Measurements from ENCODE around the gene GSTA3. TPM values are rescaled to one million over a fixed set of nuclear protein-coding genes. Genes with fewer than 3 reads are reported as not detected.
A peak's percentile ranks its signal among the peaks of the same experiment; 100 is the strongest.
"Not testable (repeated sequence)": the region's sequence is repeated elsewhere in the genome, so short reads cannot be mapped to it uniquely, and the experiment has no call there.

GSTA3 gene
- total RNA-seq, 1 experiment from 2014 or later, result not detected

DNA sequence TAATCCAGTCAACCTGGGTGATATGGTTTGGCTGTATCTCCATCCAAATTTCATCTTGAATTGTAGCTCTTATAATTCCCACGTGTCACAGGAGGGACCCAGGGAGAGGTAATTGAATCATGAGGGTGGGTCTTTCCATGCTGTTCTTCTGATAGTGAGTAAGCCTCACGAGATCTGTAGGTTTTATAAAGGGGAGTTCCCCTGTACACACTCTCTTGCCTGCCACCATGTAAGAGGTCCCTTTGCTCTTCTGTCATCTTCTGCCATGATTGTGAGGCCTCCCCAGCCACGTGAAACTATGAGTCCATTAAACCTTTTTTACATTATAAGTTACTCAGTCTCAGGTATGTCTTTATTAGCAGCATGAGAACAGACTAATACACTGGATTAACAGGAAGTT, 19.5 kb downstream of the GSTA3 start:
- no peaks in the 10 kb centered on the region for H3K4me1 ChIP-seq
- no peaks in the 10 kb centered on the region for H3K36me3 ChIP-seq
- H3K9me3 ChIP-seq (replicated peaks), result no peaks in the 10 kb centered on the region
- H3K27me3 ChIP-seq, result no peaks in the 10 kb centered on the region
- H3K4me3 ChIP-seq, result no peak overlapping the region
- H3K27ac ChIP-seq, result no peak overlapping the region
- DNase-seq, result no peak

DNA sequence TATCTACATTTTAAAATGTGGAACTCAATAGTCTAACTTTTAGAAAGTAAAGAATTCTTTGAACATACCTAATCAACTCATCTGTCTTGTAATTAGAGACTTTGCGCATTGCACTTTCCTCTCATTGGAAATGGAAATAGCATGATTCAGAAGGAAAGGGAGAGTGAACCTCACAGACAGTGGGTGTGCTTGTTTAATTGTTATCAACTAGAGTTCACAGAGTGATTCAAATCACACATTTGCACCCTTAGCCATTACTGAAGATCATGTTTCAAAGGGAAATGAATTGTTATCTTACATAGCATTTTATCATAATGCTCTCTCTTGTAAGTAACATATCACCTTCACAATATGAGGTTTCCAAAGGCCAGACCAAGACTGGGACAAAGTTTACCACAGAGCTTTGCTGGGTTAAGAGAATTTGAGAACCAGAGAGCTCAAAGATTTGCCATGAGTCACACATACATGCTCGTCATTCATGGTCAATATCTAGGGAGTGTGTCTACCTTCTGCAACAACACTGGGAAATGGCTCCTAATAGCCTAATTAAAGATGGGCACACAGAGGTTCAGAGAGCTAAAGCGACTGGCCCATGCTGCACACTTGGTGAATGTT, 21.5 kb downstream of the GSTA3 start:
- no peaks in the 10 kb centered on the region for H3K4me1 ChIP-seq
- DNase-seq, result no peak
- no peaks in the 10 kb centered on the region for H3K9me3 ChIP-seq (replicated peaks)
- no peaks in the 10 kb centered on the region for H3K27me3 ChIP-seq
- H3K4me3 ChIP-seq, result no peak overlapping the region
- H3K36me3 ChIP-seq, result no peaks in the 10 kb centered on the region
- no peak overlapping the region for H3K27ac ChIP-seq

DNA sequence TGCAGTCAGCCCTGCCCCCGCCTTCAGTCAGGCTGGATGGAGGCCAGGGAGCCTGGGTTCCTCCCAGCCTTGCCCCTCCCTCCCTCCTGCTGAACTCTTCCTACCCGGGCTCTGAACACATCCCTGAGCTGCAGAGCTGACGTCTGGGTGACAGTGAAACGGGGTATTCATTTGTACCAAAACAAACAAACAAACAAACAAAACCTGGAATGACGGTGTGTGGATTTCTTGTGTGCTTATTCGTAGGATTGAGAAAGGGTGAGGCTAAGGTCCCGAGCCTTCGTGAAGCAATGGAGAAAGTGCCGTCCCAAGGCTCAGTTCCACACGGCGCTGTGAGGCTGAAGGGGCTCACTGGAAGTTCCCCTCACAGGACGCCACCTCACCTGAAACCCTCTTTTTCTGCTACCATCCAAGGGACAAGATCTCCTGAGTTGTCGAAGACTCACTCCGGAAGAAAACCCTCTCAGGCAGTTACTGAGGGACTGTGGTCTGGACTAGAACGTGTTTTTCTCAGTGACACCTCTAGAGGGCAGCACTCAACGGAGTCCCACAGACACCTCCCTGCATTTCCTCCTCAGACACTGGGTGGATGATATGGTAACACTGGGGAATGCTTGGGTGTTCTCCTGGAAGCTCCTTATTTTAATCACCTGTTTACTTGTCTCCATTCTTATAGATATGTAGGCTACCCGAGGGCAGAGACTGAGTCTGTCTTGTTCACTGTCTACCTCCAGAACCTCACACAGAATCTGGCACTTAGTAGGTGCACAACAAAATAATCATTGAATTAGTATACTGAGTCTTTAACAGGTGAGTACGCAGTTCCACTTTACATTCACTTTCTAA, 27.3 kb downstream of the GSTA3 start:
- no peaks in the 10 kb centered on the region for H3K27me3 ChIP-seq
- H3K9me3 ChIP-seq (replicated peaks), result no peaks in the 10 kb centered on the region
- H3K27ac ChIP-seq, result no peak overlapping the region
- H3K4me3 ChIP-seq, result peak overlapping the region; percentile 55
- H3K36me3 ChIP-seq, result no peaks in the 10 kb centered on the region
- H3K4me1 ChIP-seq, result 0 out of 2 replicates have a peak, but pooled peaks cover 4% of the 10 kb centered on the region
- DNase-seq, result peak; percentile 41 to 82

DNA sequence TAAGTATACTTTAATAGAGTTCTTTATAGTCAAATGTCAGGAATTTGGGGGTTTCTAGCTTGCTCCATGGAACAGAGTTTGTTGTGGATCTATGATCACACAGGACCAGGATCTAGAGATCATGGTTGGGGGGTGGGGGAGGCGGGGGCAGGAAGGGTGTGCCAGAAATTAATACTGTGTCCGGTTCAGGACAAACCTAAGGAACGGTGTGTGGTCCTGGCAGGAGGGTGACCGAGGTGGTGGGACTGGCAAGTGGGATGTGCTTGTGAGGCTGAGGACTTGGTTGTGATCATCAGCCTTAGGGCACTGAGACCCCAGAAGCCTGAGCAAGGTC, 27.9 kb downstream of the GSTA3 start:
- Histone ChIP-seq H3K4me3 (no peak overlapping the region), H3K9me3 (replicated peaks) (no peaks in the 10 kb centered on the region), H3K4me1 (0 out of 2 replicates have a peak, but pooled peaks cover 6% of the 10 kb centered on the region), H3K27me3 (no peaks in the 10 kb centered on the region), H3K36me3 (no peaks in the 10 kb centered on the region), H3K27ac (no peak overlapping the region)
- DNase-seq, result no peak

DNA sequence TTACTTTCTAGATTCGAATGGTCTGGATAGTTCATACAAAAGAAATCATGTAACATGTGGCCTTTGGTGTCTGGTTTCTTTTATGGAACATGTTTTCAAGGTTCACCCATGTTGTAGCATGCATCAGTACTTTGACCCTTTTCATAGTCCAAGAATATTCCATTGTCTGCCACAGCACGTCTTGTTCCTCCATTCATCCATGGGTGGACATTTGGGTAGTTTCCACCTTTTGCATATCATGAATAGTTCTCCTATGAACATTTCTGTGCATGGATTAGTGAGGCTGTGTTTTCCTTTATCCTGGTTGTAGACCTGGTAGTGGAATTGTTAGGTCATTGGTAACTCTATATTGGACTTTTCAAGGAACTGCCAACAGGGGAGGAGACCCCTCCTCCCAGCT, 31.7 kb downstream of the GSTA3 start:
- Histone ChIP-seq H3K9me3 (replicated peaks) (no peaks in the 10 kb centered on the region), H3K36me3 (no peaks in the 10 kb centered on the region), H3K27me3 (no peaks in the 10 kb centered on the region), H3K27ac (no peak overlapping the region), H3K4me1 (0 out of 2 replicates have a peak, but pooled peaks cover 6% of the 10 kb centered on the region), H3K4me3 (no peak overlapping the region)
- DNase-seq, result no peak

DNA sequence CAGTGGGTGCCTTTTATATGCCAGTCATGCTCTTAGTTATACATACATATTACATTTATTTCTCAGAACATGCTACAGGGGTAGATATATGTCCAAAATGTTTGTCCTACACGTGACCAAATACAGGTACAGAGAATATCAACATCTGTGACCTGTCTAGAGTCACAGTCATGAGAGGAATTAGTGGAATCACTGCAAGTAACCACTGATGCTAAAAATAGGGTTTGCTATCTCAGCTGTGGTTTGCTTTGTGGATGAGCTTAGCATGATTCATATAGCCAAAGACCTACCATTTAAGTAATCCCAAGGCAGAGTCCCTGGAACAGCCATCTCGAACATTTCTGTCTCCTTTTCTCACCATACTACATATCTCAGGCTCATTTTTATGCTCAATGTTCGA, 32.3 kb downstream of the GSTA3 start:
- H3K9me3 ChIP-seq (replicated peaks), result no peaks in the 10 kb centered on the region
- no peaks in the 10 kb centered on the region for H3K27me3 ChIP-seq
- DNase-seq, result peak in 1 of 2 experiments; percentile 40
- H3K4me3 ChIP-seq, result no peak overlapping the region
- H3K36me3 ChIP-seq, result no peaks in the 10 kb centered on the region
- 0 out of 2 replicates have a peak, but pooled peaks cover 6% of the 10 kb centered on the region for H3K4me1 ChIP-seq
- H3K27ac ChIP-seq, result no peak overlapping the region

DNA sequence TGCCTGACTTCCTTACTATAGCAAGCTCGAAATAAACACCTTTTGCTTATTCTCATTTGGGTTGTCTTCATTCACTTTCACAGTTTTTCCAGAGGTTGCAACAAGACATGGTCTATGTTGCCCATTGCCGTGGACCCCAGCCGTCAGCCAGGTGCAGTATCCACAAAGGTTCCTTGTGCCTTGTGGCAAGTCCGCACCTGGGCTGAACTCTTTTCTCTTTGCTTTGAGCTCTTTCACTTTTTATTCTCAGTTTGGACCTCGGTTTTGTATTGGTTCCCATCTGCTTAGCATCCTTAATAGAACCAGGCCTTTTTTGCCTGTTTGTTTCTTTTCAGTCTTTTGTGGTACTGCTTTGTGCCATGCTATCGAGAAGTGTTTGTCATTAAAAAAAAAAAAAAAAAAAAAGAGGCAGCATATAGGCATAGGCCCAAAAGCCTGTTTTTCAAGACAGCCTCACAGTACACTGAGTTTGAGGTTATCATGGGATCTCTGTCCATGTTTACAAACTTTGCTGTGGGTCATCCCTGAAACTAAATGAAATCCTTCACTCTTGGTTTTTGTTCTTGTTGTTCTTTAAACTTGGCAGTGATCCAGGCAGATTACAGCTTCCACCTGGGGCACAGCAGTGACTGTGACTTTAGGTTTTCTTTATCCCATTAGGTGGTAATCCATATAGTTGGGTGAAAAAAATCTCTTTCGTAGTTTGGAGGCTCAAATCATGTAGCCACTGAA, 33.3 kb downstream of the GSTA3 start:
- 0 out of 2 replicates have a peak, but pooled peaks cover 6% of the 10 kb centered on the region for H3K4me1 ChIP-seq
- H3K9me3 ChIP-seq (replicated peaks), result no peaks in the 10 kb centered on the region
- H3K27me3 ChIP-seq, result no peaks in the 10 kb centered on the region
- no peak overlapping the region for H3K4me3 ChIP-seq
- DNase-seq, result peak in 1 of 2 experiments; percentile 7
- no peaks in the 10 kb centered on the region for H3K36me3 ChIP-seq
- H3K27ac ChIP-seq, result no peak overlapping the region

DNA sequence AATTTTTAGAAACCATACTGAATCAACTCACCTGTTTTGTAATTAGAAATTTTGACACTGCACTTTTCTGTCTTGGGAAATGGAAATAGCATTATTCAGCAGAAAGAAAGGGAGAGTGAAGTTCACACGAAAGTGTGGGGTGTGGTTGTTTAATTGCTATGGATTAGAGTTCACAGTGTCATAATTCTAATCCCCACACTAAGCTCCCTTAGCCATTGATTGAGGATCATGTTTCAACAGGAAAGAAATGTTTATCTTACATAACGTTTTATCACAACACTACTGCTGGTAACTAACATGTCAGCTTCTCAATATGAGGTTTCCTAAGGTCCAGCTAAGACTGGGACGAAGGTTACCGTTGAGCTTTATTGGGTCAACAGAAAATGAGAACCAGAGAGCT, 37.5 kb downstream of the GSTA3 start:
- DNase-seq, result no peak
- Histone ChIP-seq H3K9me3 (replicated peaks) (no peaks in the 10 kb centered on the region), H3K27ac (no peak overlapping the region), H3K4me3 (no peak overlapping the region), H3K27me3 (no peaks in the 10 kb centered on the region), H3K36me3 (no peaks in the 10 kb centered on the region), H3K4me1 (0 out of 2 replicates have a peak, but pooled peaks cover 2% of the 10 kb centered on the region)

DNA sequence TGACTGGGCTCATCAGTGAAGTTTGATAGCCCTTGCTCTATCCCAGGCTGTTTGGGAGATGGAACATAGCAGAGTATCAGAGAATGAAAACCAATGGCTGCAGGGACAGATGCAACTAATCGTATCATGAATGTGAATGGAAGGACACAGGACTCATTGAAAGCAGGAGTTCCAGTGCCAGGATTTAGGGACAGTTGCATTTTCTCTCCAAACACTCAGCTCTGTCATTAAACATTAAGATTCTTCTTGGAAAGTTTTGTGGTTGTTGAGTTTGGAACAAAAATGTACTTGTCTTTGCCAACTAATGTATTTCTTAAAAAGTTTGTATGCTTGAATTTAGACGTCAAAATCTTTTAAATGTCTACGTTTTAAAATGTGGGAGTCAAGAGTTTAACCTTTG, 37.9 kb downstream of the GSTA3 start:
- no peak for DNase-seq
- no peaks in the 10 kb centered on the region for H3K27me3 ChIP-seq
- no peaks in the 10 kb centered on the region for H3K4me1 ChIP-seq
- H3K36me3 ChIP-seq, result no peaks in the 10 kb centered on the region
- no peak overlapping the region for H3K4me3 ChIP-seq
- H3K27ac ChIP-seq, result no peak overlapping the region
- no peaks in the 10 kb centered on the region for H3K9me3 ChIP-seq (replicated peaks)

DNA sequence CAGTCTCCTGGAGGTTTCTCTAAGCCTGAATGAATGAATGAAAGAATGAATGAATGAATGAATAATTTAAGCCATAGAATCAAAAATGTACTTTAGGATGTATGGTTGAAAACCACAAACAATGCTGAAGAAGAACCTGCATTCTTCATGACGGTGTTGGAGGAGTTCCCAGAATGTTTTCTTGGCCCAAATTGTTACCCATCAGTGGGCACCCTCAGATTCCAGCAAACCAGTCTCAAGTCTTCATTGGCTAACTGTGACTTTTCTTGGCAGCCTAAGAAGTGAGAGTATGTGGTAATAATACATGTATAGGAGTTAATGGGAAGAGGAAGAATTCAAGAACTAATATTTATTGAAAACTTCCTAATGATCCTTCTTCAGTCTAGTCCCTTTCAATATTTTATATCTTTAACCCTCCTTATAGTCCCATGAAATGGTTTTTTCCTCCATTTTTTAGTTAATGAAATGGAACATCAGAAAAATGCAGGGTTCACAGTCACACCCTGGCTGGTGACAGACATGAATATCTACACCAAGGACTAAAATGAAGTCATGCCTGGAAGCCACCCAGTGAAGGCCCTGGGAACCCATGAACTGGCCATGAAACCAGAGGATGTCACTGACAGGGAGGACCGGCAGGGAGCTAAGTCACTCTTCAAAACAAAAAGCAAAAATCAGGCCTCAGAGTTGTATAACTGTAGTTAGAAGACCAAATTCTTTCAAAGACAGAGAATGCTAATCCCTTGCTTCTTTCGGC, 39.0 kb downstream of the GSTA3 start:
- not testable (repeated sequence) for H3K27me3 ChIP-seq; H3K27ac ChIP-seq; H3K4me1 ChIP-seq; DNase-seq; H3K4me3 ChIP-seq; H3K36me3 ChIP-seq; H3K9me3 ChIP-seq (replicated peaks)

DNA sequence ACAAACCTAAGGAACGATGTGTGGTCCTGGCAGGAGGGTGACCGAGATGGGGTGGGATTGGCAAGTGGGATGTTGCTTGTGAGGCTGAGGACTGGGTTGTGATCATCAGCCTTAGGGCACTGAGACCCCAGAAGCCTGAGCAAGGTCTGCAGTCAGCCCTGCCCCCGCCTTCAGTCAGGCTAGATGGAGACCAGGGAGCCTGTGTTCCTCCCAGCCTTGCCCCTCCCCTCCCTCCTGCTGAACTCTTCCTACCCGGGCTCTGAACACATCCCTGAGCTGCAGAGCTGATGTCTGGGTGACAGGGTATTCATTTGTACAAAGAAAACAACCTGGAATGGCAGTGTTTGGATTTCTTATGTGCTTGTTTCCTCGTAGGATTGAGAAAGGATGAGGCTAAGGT, 40.6 kb downstream of the GSTA3 start:
- not testable (repeated sequence) for H3K27me3 ChIP-seq; H3K27ac ChIP-seq; H3K36me3 ChIP-seq; H3K4me1 ChIP-seq; DNase-seq; H3K9me3 ChIP-seq (replicated peaks); H3K4me3 ChIP-seq

DNA sequence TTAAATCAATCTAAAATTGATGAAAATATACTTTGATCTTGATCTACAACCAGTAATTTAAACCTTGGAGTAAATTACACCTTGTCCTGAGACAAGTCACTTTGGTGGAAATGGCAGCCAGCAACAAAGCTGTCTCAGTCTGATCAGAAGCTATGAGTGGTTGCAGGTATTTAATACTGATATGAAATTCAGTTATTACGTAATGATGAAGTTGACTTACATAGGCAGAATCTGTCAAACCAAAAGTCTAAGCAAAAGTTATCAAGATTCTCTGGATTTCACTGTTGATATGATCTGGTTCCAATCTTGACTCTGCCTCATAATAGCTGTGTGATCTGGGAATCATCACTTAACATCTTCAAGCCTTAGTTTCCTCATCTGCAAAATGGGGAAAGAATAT, 41.3 kb downstream of the GSTA3 start:
- DNase-seq, result no peak
- H3K4me3 ChIP-seq, result no peak overlapping the region
- H3K27me3 ChIP-seq, result no peaks in the 10 kb centered on the region
- H3K27ac ChIP-seq, result no peak overlapping the region
- H3K4me1 ChIP-seq, result no peaks in the 10 kb centered on the region
- no peaks in the 10 kb centered on the region for H3K36me3 ChIP-seq
- H3K9me3 ChIP-seq (replicated peaks), result no peaks in the 10 kb centered on the region

DNA sequence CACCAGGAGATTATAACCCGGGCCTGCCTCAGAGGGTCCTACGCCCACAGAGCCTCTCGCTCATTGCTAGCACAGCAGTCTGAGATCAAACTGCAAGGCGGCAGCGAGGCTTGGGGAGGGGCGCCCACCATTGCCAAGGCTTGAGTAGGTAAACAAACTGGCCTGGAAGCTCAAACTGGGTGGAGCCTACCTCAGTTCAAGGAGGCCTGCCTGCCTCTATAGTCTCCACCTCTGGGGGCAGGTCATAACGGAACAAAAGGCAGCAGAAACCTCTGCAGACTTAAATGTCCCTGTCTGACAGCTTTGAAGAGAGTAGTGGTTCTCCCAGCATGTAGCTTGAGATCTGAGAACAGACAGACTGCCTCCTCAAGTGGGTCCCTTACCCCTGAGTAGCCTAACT, 48.3 kb downstream of the GSTA3 start:
- not testable (repeated sequence) for H3K36me3 ChIP-seq; H3K4me1 ChIP-seq; H3K9me3 ChIP-seq (replicated peaks); H3K27me3 ChIP-seq; H3K4me3 ChIP-seq; DNase-seq; H3K27ac ChIP-seq

DNA sequence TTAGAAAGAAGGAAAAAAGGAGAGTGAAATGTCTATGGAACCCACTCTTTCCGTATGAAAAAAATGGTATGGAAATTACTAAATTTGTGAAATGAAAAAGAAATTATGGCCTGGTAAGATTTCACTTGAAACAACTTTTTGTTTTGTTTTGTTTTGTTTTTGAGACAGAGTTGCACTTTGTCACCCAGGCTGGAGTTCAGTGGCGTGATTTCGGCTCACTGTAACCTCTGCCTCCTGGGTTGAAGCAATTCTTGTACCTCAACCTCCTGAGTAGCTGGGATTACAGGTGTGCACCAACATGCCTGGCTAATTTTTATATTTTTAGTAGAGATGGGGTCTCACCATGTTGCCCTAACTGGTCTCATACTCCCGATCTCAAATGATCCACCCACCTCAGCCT, 51.1 kb downstream of the GSTA3 start:
- Histone ChIP-seq H3K9me3 (replicated peaks) (no peaks in the 10 kb centered on the region), H3K27me3 (no peaks in the 10 kb centered on the region), H3K4me1 (no peaks in the 10 kb centered on the region), H3K27ac (no peak overlapping the region), H3K4me3 (no peak overlapping the region), H3K36me3 (no peaks in the 10 kb centered on the region)
- no peak for DNase-seq

DNA sequence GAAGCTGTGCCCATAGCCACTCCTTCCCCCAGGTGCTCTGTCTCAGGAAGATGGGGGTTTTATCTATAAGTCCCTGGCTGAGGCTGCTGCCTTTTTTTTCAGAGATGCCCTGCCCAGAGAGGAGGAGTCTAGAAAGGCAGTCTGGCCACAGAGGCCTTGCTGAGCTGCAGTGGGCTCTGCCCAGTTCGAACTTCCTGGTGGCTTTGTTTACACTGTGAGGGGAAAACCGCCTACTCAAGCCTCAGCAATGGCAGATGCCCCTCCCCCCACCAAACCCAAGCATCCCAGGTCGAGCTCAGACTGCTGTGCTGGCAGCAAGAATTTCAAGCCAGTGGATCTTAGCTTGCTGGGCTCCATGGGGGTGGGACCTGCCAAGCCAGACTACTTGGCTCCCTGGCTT, 53.4 kb downstream of the GSTA3 start:
- not testable (repeated sequence) for H3K4me1 ChIP-seq; H3K27me3 ChIP-seq; H3K27ac ChIP-seq; H3K4me3 ChIP-seq; H3K36me3 ChIP-seq; H3K9me3 ChIP-seq (replicated peaks)
- DNase-seq, result peak in 1 of 2 experiments; percentile 5

Data from SJCRH30 (cell line).